Breast epithelium (tissue), 4 donors: Measurements from ENCODE around the gene GCGR. TPM values are rescaled to one million over a fixed set of nuclear protein-coding genes. Genes with fewer than 3 reads are reported as not detected.

Source experiments
- DNase-seq, 2 donors: peaks; one replicate each; pipeline ENCODE4 v3.0.0-alpha.2; 2019; ENCODE audit warnings: low spot score in 2 of 2
- H3K27ac ChIP-seq, 2 donors: fragments of 200-600 bp; sonication (generic) in 1 of 2; one replicate each; pipeline ENCODE4 v1.5.1; 2016 to 2019; ENCODE audit warnings: mild to moderate bottlenecking in 1 of 2
- H3K27me3 ChIP-seq, 2 donors: fragments of 200-600 bp; sonication (generic) in 1 of 2; one replicate each; pipeline versions ENCODE4 v1.5.1 to v1.6.0; 2017 to 2019; ENCODE audit warnings: control low read depth in 1 of 2, mild to moderate bottlenecking in 1 of 2
- H3K36me3 ChIP-seq: fragments of 200-600 bp; one replicate; pipeline ENCODE4 v1.5.1; 2019
- H3K4me1 ChIP-seq, 2 donors: fragments of 200-600 bp; sonication (generic); one replicate each; pipeline ENCODE4 v1.5.1; 2016 to 2019; ENCODE audit warnings: control low read depth in 1 of 2
- H3K4me3 ChIP-seq, 3 donors: fragments of 200-600 bp; sonication (generic); 1 replicate in 2 of 3; 2 replicates in 1 of 3; pipeline ENCODE4 v1.5.1; 2016 to 2019; ENCODE audit warnings: mild to moderate bottlenecking in 3 of 3, moderate library complexity in 2 of 3
- H3K9me3 ChIP-seq, 2 donors: fragments of 200-600 bp; sonication (generic) in 1 of 2; one replicate each; pipeline ENCODE4 v1.5.1; 2016 to 2019; ENCODE audit warnings: control low read depth in 1 of 2
- POLR2A ChIP-seq: fragments of 450-650 bp; IDR thresholded peaks from one replicate; pipeline ENCODE4 v1.6.1; 2016; ENCODE audit warnings: antibody characterized with exemption, mild to moderate bottlenecking, moderate library complexity
- POLR2AphosphoS5 ChIP-seq, 3 donors: sonication (generic); formaldehyde crosslinking; IDR thresholded peaks; one replicate each; pipeline ENCODE4 v1.6.1; 2017; ENCODE audit warnings: antibody characterized with exemption in 3 of 3
- intact Hi-C: fragments of 100-400 bp; cut with DNase I; formaldehyde crosslinking; loops from one replicate; pipeline ENCODE4 v1.15.1; 2023; ENCODE audit warnings: low total_unique reads
- total RNA-seq, 3 donors: library from RNA; depleted of rRNA; stranded (reverse); fragments of >200 nt; gene quantifications; one replicate each; pipeline ENCODE4 v1.1.0, GENCODE V29; 2016
- TF ChIP-seq, protein P1 (sequence below), 3 donors: fragments of 450-650 bp; IDR thresholded peaks; one replicate each; pipeline ENCODE4 v1.5.1; 2016 to 2017; ENCODE audit warnings: antibody characterized with exemption in 3 of 3, mild to moderate bottlenecking in 3 of 3, moderate library complexity in 3 of 3

The GCGR gene
- total RNA-seq, 3 donors from 2014 or later, result not detected

DNA sequence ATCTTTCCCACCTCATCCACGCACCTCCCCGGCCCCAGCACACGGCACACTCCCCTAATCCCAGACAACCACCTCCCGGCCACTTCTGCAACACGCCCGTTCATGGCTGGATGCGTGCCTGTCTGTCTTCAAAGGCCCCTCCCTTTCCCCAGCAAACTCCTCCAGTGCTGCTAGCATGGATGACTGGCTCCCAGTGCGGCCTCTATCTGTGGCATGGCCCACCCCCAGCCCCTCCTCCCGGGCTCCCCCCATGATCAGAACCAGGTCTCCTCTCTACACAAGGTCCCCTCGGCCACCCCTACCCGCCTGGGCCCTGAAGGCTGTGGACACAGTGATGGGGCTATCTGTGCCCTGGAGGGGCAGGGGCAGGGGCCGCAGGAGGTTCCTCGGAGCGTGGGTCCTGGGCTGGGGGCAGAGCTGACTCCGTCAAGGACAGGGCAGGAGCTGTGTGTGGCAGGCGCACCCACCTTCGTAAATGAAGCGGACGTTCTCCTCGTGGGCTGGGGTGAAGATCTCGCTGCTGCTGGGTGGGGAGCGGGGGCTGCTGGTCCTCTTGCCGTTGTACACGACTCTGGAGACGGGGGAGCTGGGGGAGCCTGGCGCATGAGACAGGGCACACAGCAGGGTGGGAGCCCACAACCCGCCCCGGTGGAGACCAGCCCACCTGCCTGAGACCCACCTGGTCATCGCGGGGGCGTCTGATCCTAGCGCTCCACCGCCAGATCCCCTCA is 20.0 kb downstream of the GCGR start:
- Histone ChIP-seq H3K36me3 (no peaks in the 10 kb centered on the region), H3K4me1 (peaks cover 7 to 11% of the 10 kb centered on the region in 2 donors), H3K27me3 (no peaks in the 10 kb centered on the region), H3K4me3 (no peak overlapping the region), H3K9me3 (no peaks in the 10 kb centered on the region), H3K27ac (no peak overlapping the region)
- DNase-seq, result no peak
- intact Hi-C loops, result no loop called here
- TF ChIP-seq POLR2A (no peak), POLR2AphosphoS5 (IDR thresholded peaks at IDR 0.05) (no peak)
- TF ChIP-seq, protein P1, sequence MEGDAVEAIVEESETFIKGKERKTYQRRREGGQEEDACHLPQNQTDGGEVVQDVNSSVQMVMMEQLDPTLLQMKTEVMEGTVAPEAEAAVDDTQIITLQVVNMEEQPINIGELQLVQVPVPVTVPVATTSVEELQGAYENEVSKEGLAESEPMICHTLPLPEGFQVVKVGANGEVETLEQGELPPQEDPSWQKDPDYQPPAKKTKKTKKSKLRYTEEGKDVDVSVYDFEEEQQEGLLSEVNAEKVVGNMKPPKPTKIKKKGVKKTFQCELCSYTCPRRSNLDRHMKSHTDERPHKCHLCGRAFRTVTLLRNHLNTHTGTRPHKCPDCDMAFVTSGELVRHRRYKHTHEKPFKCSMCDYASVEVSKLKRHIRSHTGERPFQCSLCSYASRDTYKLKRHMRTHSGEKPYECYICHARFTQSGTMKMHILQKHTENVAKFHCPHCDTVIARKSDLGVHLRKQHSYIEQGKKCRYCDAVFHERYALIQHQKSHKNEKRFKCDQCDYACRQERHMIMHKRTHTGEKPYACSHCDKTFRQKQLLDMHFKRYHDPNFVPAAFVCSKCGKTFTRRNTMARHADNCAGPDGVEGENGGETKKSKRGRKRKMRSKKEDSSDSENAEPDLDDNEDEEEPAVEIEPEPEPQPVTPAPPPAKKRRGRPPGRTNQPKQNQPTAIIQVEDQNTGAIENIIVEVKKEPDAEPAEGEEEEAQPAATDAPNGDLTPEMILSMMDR (IDR thresholded peaks at IDR 0.05), result no peak

DNA sequence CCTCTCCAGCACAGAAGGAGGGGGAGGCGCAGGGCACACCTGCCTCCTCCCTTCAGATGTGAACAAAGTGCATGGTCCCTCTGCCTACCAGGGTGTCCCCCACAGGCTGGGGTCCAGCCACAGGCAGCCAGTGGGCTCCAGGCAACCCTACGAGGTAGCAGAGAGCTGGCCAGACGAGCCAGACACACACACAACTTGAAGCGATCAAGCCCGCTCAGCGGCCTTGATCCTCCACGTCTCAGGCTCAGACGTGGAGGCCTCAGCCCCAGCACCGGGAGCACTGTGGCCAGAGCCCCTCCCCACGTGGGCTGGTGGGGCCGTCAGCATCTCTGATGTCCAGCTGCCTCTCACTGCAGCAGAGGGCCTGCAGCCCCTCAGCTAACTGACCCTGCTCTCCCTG is 20.6 kb downstream of the GCGR start:
- Histone ChIP-seq H3K27ac (no peak overlapping the region), H3K4me1 (peaks cover 7 to 11% of the 10 kb centered on the region in 2 donors), H3K9me3 (no peaks in the 10 kb centered on the region), H3K36me3 (no peaks in the 10 kb centered on the region), H3K27me3 (no peaks in the 10 kb centered on the region), H3K4me3 (no peak overlapping the region)
- no peak for DNase-seq
- TF ChIP-seq POLR2AphosphoS5 (IDR thresholded peaks at IDR 0.05) (no peak), POLR2A (no peak)
- TF ChIP-seq, protein P1 (IDR thresholded peaks at IDR 0.05), result no peak
- intact Hi-C loops, result no loop called here

DNA sequence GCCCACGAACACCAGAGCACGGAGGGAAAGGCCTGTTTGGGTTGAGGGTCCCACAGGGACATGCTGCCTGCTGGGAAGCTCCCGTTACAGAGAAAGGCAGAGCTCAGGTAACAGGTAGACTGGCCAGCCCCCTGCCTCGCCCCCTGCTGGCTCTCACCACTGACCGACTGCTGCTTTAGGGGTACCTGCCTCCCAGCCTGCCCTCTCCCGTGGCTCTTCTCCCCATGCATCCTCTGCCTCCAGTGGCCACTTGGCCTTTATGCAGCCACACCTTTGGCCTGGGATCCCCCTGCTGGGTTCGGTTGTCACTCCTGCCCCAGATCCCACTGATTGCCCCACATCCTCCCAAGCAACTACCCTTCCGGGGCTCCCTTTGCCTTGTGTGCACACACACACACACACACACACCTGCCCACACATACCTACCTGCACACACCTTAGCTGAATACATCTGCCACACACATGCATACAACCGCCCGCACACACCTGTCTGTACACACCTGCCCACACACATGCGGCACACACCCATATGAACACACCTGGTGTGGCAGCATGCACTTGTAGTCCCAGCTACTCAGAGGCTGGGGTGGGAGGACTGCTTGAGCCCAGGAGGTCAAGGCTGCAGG is 22.0 kb downstream of the GCGR start:
- H3K4me3 ChIP-seq, result no peak overlapping the region
- H3K27ac ChIP-seq, result no peak overlapping the region
- H3K36me3 ChIP-seq, result no peaks in the 10 kb centered on the region
- intact Hi-C loops, result no loop called here
- DNase-seq, result no peak
- H3K27me3 ChIP-seq, result no peaks in the 10 kb centered on the region
- no peaks in the 10 kb centered on the region for H3K9me3 ChIP-seq
- TF ChIP-seq POLR2A (no peak), POLR2AphosphoS5 (IDR thresholded peaks at IDR 0.05) (no peak)
- peaks cover 7 to 11% of the 10 kb centered on the region in 2 donors for H3K4me1 ChIP-seq

DNA sequence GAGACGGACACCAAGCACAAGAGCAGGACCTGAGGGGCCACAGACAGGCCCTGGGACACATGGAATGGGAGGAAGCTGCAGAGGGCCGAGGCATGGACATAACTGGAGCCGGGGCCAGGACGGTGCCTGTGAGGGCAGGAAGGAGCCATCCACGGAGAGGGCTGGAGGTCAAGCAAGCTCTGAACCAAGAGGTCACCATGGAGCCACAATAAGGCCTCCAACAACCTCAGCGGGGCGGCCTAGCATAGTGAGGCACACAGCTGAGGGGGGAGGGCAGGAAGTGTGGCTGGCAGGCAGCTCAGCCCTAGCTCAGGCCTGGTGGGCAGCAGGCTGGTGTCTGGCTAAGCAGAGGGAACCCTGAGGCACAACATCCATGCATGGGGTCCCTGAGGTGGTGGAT is 24.7 kb downstream of the GCGR start:
- no peak overlapping the region for H3K4me3 ChIP-seq
- H3K4me1 ChIP-seq, result peaks cover 3 to 11% of the 10 kb centered on the region in 2 donors
- no peak overlapping the region for H3K27ac ChIP-seq
- no peaks in the 10 kb centered on the region for H3K27me3 ChIP-seq
- no peak for DNase-seq
- TF ChIP-seq, protein P1 (IDR thresholded peaks at IDR 0.05), result no peak
- TF ChIP-seq POLR2AphosphoS5 (IDR thresholded peaks at IDR 0.05), result no peak
- no peak for TF ChIP-seq POLR2A
- H3K9me3 ChIP-seq, result no peaks in the 10 kb centered on the region
- H3K36me3 ChIP-seq, result no peaks in the 10 kb centered on the region
- intact Hi-C loops, result no loop called here

DNA sequence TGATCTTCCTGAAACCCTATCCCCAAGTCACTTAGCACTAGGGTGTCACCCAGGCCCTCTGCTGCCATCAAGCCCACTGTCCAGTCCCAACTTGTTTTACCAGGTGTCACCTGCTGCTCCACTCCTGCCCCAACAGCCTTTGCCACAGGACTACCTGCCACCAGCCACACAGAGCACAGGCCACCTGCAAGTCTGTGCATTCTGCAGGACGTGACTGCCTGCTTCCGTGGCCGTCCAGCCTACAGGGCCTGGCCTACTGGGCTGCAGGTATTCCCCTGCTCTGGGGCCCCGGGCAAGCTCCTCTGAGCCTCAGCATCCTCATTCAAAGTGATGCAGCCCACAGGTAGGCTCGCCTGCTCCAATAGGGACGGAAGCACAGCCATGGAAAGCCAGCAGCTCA is 25.9 kb downstream of the GCGR start:
- Histone ChIP-seq H3K4me1 (peaks cover 4 to 16% of the 10 kb centered on the region in 2 donors), H3K4me3 (no peak overlapping the region), H3K27ac (no peak overlapping the region), H3K9me3 (no peaks in the 10 kb centered on the region), H3K36me3 (no peaks in the 10 kb centered on the region), H3K27me3 (no peaks in the 10 kb centered on the region)
- intact Hi-C loops, result no loop called here
- DNase-seq, result no peak
- TF ChIP-seq POLR2AphosphoS5 (IDR thresholded peaks at IDR 0.05), result no peak
- TF ChIP-seq, protein P1 (IDR thresholded peaks at IDR 0.05), result no peak
- TF ChIP-seq POLR2A, result no peak
